ENCODE data around the gene DACT3.

DACT3 gene

GRCh38 chr19:46661020-46661731 lies at the start of gene DACT3:
TSS of gene DACT3 (minus strand) at chr19:46661182. CDS start at chr19:46661064, 118 bp downstream.
- DNase-seq (ENCODE audit: low read depth, low spot score): peak; percentile 92

DNA sequence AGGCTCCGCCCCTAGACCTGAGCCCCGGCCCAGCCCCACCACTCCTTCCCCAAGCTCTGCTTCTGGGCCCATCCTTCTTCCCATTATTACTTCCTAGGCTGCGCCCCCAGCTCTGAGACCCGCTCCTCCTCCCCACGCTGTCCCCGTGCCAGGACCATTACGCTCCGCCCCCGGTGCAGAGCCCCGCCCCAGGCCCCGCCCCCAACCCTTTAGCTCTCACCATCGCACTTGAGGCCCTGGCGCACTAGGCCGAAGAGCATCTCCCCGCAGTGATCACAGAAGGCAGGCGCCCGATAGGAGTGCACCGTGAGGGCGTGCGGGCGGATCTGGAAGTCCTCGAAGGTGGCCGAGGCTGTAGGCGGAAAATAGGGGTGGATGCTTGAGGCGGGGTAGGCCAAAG lies 49.7 kb upstream of the DACT3 start:
- DNase-seq (ENCODE audit: low read depth, low spot score): no peak

DNA sequence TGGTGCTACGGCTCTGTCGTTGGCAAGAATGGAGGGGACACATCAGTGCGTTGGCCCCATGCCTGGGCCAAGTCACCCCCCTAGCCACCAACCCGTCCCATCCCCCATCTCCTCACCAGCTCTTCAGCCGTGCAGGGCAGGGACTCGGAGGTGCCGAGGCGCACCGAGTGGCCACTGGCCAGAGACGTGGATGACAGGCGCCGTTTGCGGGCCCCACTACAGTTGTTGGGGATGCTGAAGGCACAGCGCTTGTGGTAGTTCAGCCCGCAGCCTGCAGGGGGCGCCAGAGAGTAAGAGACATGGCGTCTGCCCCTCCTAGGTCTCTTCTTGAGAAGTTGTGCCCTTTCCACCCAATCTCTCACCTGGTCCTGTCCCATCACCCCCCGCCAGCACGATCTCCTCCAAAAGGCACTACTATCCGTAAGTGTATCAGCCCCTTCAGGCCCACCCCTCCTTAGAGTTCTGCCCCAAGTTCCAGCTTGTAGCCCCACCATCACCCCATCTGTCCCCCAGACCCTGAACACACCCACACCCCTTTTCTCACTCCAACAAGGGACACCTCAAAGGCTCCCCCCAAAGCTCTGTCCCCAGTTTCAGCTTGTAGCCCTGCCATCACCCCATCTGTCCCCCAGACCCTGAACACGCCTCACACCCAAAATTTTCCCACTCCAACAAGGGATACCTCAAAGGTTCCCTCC lies 43.5 kb upstream of the DACT3 start:
- no peak for DNase-seq (ENCODE audit: low read depth, low spot score)

DNA sequence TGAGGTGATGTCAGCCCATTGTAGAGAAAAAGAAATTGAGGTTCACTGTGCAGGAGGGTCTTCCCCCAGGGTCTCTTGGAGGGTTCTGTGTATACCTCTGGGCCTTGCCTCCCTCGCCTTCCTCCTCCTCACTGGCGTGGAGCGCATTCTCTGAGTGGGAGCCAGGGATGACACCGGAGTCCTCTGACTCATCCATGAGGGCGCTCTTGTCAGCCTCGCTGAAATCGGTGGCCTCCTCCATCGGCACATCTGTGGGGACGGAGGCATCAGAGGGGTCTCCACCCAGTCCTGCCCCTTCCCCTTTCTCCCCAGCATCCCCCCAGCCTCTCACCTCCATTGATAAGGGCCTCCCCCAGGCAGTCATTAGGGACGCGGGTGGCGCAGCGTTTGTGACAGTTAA lies 39.7 kb upstream of the DACT3 start:
- no peak for DNase-seq (ENCODE audit: low read depth, low spot score)

DNA sequence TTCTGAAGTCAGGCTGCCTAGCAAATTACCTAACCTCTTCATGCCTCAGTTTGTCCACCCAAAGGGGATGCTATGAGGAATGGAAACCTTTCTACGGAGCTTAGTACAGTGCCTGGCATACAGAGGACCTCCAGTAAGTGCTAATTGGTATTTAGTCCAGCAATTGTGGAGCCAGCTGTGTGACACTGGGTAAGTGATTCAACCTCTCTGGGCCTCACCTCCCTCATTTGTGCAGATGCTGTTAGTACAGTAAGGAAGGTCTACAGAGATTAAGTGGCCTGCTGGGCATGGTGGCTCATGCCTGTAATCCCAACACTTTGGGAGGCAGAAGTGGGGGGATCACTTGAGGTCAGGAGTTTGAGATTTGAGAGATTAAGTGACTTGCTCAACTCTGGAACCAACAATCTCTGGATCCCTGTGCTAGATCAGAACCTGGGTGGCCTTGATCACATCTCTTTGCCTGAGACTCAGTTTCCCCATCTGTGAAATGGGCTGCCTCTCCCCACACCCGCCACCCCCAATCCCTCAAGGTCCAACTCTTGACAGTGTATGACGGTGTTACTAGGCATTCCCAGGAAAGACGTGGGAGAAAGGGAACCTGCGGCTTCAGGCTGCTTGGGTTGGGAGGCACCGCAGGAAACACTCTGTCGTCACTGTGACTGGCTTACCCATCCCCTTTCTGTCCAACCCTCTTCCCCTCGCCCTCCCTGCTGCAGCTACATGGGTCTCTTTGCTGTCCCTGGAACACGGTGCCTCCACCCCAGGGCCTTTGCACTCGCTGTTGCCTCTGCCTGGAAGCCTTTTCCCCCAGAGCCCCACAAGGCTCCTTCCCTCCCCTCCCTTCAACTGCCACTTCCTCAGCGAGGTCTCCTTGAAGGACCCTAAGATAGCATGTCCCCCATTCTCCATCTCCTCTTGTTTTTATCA lies 37.7 kb upstream of the DACT3 start:
- DNase-seq (ENCODE audit: low read depth, low spot score): no peak

DNA sequence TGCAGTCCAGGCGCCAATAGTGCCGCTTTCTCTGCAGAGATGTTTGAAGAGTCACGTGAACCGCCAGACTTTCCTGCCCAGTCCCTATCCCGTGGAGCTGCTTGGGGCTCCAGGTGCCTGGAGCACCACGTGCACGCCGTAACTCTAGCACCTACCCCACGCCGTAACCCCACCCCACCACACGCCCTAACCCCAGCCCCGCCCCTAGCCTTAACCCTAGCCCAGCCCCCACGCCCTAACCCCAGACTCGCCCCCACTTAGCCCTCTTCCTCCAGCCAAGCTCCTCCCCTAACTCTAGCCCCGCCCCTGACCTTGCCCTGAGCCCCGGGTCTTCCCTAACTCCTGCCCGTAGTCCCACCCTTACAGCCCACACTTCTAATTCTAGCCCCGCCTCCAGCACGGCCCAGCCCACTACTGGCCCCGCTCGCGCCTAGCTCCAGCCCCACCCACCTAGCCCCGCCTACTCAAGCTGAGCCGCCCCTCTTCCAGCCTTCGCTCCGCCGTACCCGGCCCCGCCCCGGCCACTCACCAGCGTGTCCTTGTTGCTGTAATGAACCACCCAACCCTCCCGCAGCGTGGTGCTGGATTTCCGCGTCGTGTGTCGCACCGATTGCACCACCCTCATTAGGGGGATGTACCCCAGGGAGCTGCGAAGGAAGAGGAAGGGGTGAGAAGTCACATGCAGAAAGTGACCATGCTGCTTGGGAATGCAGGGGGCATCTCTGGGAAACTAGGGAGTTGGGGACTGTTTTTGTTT lies 36.4 kb upstream of the DACT3 start:
- no peak for DNase-seq (ENCODE audit: low read depth, low spot score)

GRCh38 chr19:46696866-46697203 lies 35.9 kb upstream of the DACT3 start:
- DNase-seq (ENCODE audit: low read depth, low spot score): no peak

DNA sequence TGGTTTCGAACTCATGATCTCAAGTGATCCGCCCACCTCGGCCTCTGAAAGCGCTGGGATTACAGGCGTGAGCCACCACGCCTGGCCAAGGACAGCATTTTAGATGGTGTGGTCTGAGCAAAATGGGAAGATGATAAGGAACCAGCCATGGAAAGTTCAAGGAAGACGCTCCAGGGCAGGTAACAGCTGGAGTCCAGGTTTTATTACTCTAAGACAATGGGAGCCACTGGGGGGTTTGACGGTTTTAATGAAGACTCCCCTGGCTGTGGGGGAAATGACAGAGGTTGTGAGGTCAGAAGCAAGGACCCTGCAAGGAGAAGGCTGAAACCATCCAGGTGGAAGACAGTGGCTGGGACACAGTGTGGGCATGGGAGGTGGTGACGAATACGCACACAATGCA lies 35.1 kb upstream of the DACT3 start:
- no peak for DNase-seq (ENCODE audit: low read depth, low spot score)

GRCh38 chr19:46693760-46694159 lies 32.8 kb upstream of the DACT3 start:
- no peak for DNase-seq (ENCODE audit: low read depth, low spot score)

- no peak for DNase-seq (ENCODE audit: low read depth, low spot score)
These were observed 32.1 kb upstream of the DACT3 start for GRCh38 chr19:46692918-46693722.

DNA sequence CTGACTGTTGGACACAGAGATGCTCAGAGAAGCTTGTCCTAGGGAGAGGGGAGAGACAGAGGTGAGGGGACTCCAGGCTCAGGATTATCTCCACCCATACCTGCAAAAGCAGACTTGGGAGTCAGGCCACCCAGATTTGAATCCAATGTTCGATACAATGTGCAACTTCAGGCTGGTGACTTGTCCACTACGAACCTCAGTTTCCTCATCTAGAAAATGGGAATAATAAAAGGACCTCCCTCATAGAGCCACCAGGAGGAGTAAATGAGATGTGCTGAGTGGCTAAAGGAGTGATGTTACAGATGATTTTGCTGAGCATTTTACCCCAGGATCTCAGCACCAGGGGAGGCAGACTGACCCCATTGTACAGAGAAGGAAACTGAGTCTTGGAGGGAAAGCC lies 31.0 kb upstream of the DACT3 start:
- no peak for DNase-seq (ENCODE audit: low read depth, low spot score)

GRCh38 chr19:46691104-46691503 lies 30.1 kb upstream of the DACT3 start:
- DNase-seq (ENCODE audit: low read depth, low spot score): no peak

- no peak for DNase-seq (ENCODE audit: low read depth, low spot score)
These were observed 28.4 kb upstream of the DACT3 start for GRCh38 chr19:46689358-46689757.

GRCh38 chr19:46687438-46688145 lies 26.6 kb upstream of the DACT3 start:
- no peak for DNase-seq (ENCODE audit: low read depth, low spot score)

GRCh38 chr19:46685189-46685588 lies 24.2 kb upstream of the DACT3 start:
- DNase-seq (ENCODE audit: low read depth, low spot score): no peak

- DNase-seq (ENCODE audit: low read depth, low spot score): no peak
These were observed 17.2 kb upstream of the DACT3 start for GRCh38 chr19:46678110-46678732.

DNA sequence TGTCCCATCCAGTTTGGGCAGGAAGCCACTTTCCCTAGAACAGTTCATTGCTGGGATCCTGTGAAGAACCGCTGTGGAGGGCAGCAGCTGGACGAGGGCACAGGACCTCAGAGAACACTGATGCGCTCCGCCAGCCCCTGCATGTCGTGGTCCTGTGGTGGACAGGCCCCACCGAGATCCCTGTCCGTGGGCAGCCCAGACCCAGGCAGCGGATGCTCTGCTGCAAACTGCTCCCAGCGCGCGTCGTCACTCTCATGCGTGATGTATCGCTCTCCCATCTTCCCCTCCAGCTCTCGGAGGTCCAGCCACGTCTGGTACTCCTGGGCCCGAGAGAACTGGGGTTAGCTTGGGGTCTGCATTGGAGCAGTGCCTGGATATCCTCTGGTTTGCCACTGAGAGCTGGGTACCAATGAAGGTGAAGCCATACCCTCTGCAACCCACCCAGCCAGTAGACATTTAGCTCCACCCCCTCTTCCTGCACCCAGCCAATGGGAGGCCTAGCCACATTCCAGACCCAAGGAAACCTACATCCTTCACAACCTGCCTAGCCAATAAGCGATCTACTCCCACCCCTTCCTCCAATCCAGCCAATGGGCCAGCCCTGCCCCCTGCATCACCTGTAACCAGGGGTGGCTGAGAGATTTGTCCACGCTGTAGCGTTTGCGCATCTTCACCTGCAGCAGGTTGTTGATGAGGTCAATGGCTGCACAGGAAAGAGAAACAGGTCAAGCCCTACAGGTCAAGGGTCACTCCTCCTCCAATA lies 13.6 kb upstream of the DACT3 start:
- DNase-seq (ENCODE audit: low read depth, low spot score): no peak

- no peak for DNase-seq (ENCODE audit: low read depth, low spot score)
These were observed 9.8 kb upstream of the DACT3 start for GRCh38 chr19:46670813-46671212.

GRCh38 chr19:46668662-46669061 lies 7.7 kb upstream of the DACT3 start:
- DNase-seq (ENCODE audit: low read depth, low spot score): no peak

Data from iPS DF 19.7 (cell line).